GM18861 (cell line): ENCODE data around the gene DEFB131B.
"Not testable (repeated sequence)": the region's sequence is repeated elsewhere in the genome, so short reads cannot be mapped to it uniquely, and the experiment has no call there.

ENCODE experiments used
- ATAC-seq: cut with Tn5 transposase; IDR thresholded peaks from one replicate; pipeline ENCODE4 v1.9.1; 2021; ENCODE audit not compliant: unreplicated experiment

Gene DEFB131B

GRCh38 chr11:71878059-71878458 lies at the start of gene DEFB131B:
Gene DEFB131B, plus strand, starts transcription at chr11:71878453. Its CDS starts 0 bp downstream, at chr11:71878453.
- not testable (repeated sequence) for ATAC-seq

- not testable (repeated sequence) for ATAC-seq
Observed at GRCh38 chr11:71829247-71829646, 49.0 kb upstream of the DEFB131B start.

GRCh38 chr11:71829686-71830085 lies 48.6 kb upstream of the DEFB131B start:
- ATAC-seq: not testable (repeated sequence)

GRCh38 chr11:71832811-71833210 lies 45.4 kb upstream of the DEFB131B start, which contains the start of gene DEFB108B:
Gene DEFB108B, plus strand, starts transcription at chr11:71833200. Its CDS starts 0 bp downstream, at chr11:71833200.
- ATAC-seq: not testable (repeated sequence)

- ATAC-seq: not testable (repeated sequence)
Observed at GRCh38 chr11:71842720-71843119, 35.5 kb upstream of the DEFB131B start.

- ATAC-seq: not testable (repeated sequence)
Observed at GRCh38 chr11:71843355-71843754, 34.9 kb upstream of the DEFB131B start.

GRCh38 chr11:71843858-71844257 lies 34.4 kb upstream of the DEFB131B start:
- ATAC-seq: no peak

- not testable (repeated sequence) for ATAC-seq
Observed at GRCh38 chr11:71853895-71854294, 24.4 kb upstream of the DEFB131B start.

GRCh38 chr11:71855880-71856279 lies 22.4 kb upstream of the DEFB131B start:
- ATAC-seq: not testable (repeated sequence)

GRCh38 chr11:71860835-71861234 lies 17.4 kb upstream of the DEFB131B start:
- ATAC-seq: not testable (repeated sequence)

- ATAC-seq: not testable (repeated sequence)
Observed at GRCh38 chr11:71863978-71864627, 14.2 kb upstream of the DEFB131B start.

GRCh38 chr11:71867209-71867608 lies 11.0 kb upstream of the DEFB131B start:
- ATAC-seq: not testable (repeated sequence)

- not testable (repeated sequence) for ATAC-seq
Observed at GRCh38 chr11:71869931-71870330, 8.3 kb upstream of the DEFB131B start.

- ATAC-seq: not testable (repeated sequence)
Observed at GRCh38 chr11:71870661-71871060, 7.6 kb upstream of the DEFB131B start.

- ATAC-seq: not testable (repeated sequence)
Observed at GRCh38 chr11:71876262-71876661, 2.0 kb upstream of the DEFB131B start.

- not testable (repeated sequence) for ATAC-seq
Observed at GRCh38 chr11:71885806-71886205, 7.6 kb downstream of the DEFB131B start.

GRCh38 chr11:71888335-71889010 lies 10.2 kb downstream of the DEFB131B start:
- not testable (repeated sequence) for ATAC-seq

- ATAC-seq: not testable (repeated sequence)
Observed at GRCh38 chr11:71889181-71889872, 11.1 kb downstream of the DEFB131B start.

GRCh38 chr11:71895961-71896360 lies 17.7 kb downstream of the DEFB131B start:
- no peak for ATAC-seq

- ATAC-seq: not testable (repeated sequence)
Observed at GRCh38 chr11:71901137-71901536, 22.9 kb downstream of the DEFB131B start.

GRCh38 chr11:71908218-71908617 lies 30.0 kb downstream of the DEFB131B start:
- ATAC-seq: no peak
